Measurements from ENCODE around the gene CXXC4.

CXXC4 gene

GRCh38 chr4:104472766-104473165 lies 21.9 kb downstream of the CXXC4 start:
- DNase-seq (ENCODE audit: low read depth), result no peak
- TF ChIP-seq CTCF (IDR thresholded peaks at IDR 0.05; ENCODE audit: control insufficient read depth, insufficient read depth, low read depth, low read length, missing control alignments), result no peak
- no peak overlapping the region for H3K4me3 ChIP-seq (ENCODE audit: control insufficient read depth, low read depth, low read length)

GRCh38 chr4:104470770-104471169 lies 23.9 kb downstream of the CXXC4 start:
- no peak for DNase-seq (ENCODE audit: low read depth)
- no peak for TF ChIP-seq CTCF (IDR thresholded peaks at IDR 0.05; ENCODE audit: control insufficient read depth, insufficient read depth, low read depth, low read length, missing control alignments)
- no peak overlapping the region for H3K4me3 ChIP-seq (ENCODE audit: control insufficient read depth, low read depth, low read length)

- no peak for DNase-seq (ENCODE audit: low read depth)
- no peak for TF ChIP-seq CTCF (IDR thresholded peaks at IDR 0.05; ENCODE audit: control insufficient read depth, insufficient read depth, low read depth, low read length, missing control alignments)
Measured at GRCh38 chr4:104469794-104470193, 24.9 kb downstream of the CXXC4 start.

GRCh38 chr4:104465619-104466018 lies 29.1 kb downstream of the CXXC4 start:
- no peak overlapping the region for H3K4me3 ChIP-seq (ENCODE audit: control insufficient read depth, low read depth, low read length)
- no peak for DNase-seq (ENCODE audit: low read depth)
- TF ChIP-seq CTCF (IDR thresholded peaks at IDR 0.05; ENCODE audit: control insufficient read depth, insufficient read depth, low read depth, low read length, missing control alignments), result no peak

More at GRCh38 chr4:104469794-104470193, 24.9 kb downstream of the CXXC4 start:
- H3K4me3 ChIP-seq (ENCODE audit: control insufficient read depth, low read depth, low read length), result no peak overlapping the region

GRCh38 chr4:104465201-104465600 lies 29.5 kb downstream of the CXXC4 start:
- no peak overlapping the region for H3K4me3 ChIP-seq (ENCODE audit: control insufficient read depth, low read depth, low read length)
- no peak for TF ChIP-seq CTCF (IDR thresholded peaks at IDR 0.05; ENCODE audit: control insufficient read depth, insufficient read depth, low read depth, low read length, missing control alignments)
- no peak for DNase-seq (ENCODE audit: low read depth)

GRCh38 chr4:104462641-104463040 lies 32.1 kb downstream of the CXXC4 start:
- TF ChIP-seq CTCF (IDR thresholded peaks at IDR 0.05; ENCODE audit: control insufficient read depth, insufficient read depth, low read depth, low read length, missing control alignments), result no peak
- H3K4me3 ChIP-seq (ENCODE audit: control insufficient read depth, low read depth, low read length), result no peak overlapping the region

More at GRCh38 chr4:104462641-104463040, 32.1 kb downstream of the CXXC4 start:
- DNase-seq (ENCODE audit: low read depth), result no peak
